ENCODE data around the gene NOP58.

- TF ChIP-seq TCF7L2 (IDR thresholded peaks at IDR 0.05; ENCODE audit: borderline replicate concordance, extremely low read depth, insufficient read depth, insufficient read length) (no peak), CTCF (IDR thresholded peaks at IDR 0.05 in 2 of 3, conservative IDR thresholded peaks at IDR 0.05 in 1 of 3; ENCODE audit: borderline replicate concordance in 1 of 3, insufficient read depth in 1 of 3, low read depth in 2 of 3, low read length in 2 of 3) (no peak), SRF (IDR thresholded peaks at IDR 0.05; ENCODE audit: low read depth) (no peak), YY1 (IDR thresholded peaks at IDR 0.05; ENCODE audit: extremely low read depth, insufficient replicate concordance, low read depth, low read length) (no peak), MAX (IDR thresholded peaks at IDR 0.05) (no peak), REST (IDR thresholded peaks at IDR 0.05; ENCODE audit: low read depth) (no peak), ZNF274 (IDR thresholded peaks at IDR 0.05; ENCODE audit: low read depth, low read length) (no peak), POLR2A (IDR thresholded peaks at IDR 0.05; ENCODE audit: borderline replicate concordance, extremely low read depth, insufficient read depth, insufficient read length) (no peak), EZH2 (IDR thresholded peaks at IDR 0.05) (no peak), SIN3A (IDR thresholded peaks at IDR 0.05; ENCODE audit: low read depth) (no peak)
Measured at GRCh38 chr2:202286595-202286994, 21.0 kb downstream of the NOP58 start.

All from HCT116 (cell line).